Measurements from ENCODE around the gene WWTR1.

WWTR1 gene

DNA sequence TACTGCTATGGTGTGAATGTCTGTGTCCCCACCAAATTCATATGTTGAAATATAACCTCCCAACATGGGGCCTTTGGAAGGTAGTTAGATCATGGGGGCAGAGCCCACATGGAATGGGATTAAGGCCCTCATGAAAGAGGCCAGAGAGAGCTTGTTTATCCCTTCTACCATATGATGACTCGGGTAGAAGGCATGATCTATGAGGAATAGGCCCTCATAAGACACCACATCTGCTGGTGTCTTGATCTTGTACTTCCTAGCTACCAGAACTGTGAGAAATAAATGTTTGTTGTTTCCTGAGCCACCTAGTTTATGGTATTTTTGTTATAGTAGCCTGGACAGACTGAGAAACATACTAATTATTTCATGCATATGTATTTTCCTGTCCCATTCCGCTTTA lies 51.9 kb downstream of the WWTR1 start:
- Histone ChIP-seq H3K36me3 (ENCODE audit: insufficient read depth, low read length) (no peaks in the 10 kb centered on the region), H3K27me3 (ENCODE audit: insufficient read depth, low read length) (no peaks in the 10 kb centered on the region), H3F3A (ENCODE audit: insufficient read depth, low read length) (no peaks in the 10 kb centered on the region), H3K27ac (ENCODE audit: low read depth, low read length, poor library complexity, severe bottlenecking) (no peak overlapping the region), H2AFZ (ENCODE audit: low read length) (no peak overlapping the region), H3K4me3 (ENCODE audit: low read depth, low read length, poor library complexity, severe bottlenecking) (no peak overlapping the region), H3K9me3 (ENCODE audit: low read length) (no peaks in the 10 kb centered on the region), H3K9me2 (ENCODE audit: low read depth, low read length) (no peaks in the 10 kb centered on the region), H4K20me1 (ENCODE audit: insufficient read depth, low read length) (no peaks in the 10 kb centered on the region), H3K79me2 (ENCODE audit: insufficient read depth, low read length) (no peaks in the 10 kb centered on the region), H3K9ac (ENCODE audit: low read length) (no peak overlapping the region), H3K4me1 (ENCODE audit: insufficient read depth, low read length, severe bottlenecking) (no peaks in the 10 kb centered on the region), H3K4me2 (ENCODE audit: low read length) (no peak overlapping the region)
- no peak for TF ChIP-seq CTCF (IDR thresholded peaks at IDR 0.05; ENCODE audit: low read length)
- TF ChIP-seq EZH2 (IDR thresholded peaks at IDR 0.05; ENCODE audit: borderline replicate concordance, low read length) = no peak

GRCh38 chr3:149604125-149604875 lies 53.5 kb downstream of the WWTR1 start:
- H3K9ac ChIP-seq (ENCODE audit: low read length) = no peak overlapping the region
- no peaks in the 10 kb centered on the region for H3K4me1 ChIP-seq (ENCODE audit: insufficient read depth, low read length, severe bottlenecking)
- no peak overlapping the region for H2AFZ ChIP-seq (ENCODE audit: low read length)
- H4K20me1 ChIP-seq (ENCODE audit: insufficient read depth, low read length) = no peaks in the 10 kb centered on the region
- H3K4me3 ChIP-seq (ENCODE audit: low read depth, low read length, poor library complexity, severe bottlenecking) = no peak overlapping the region
- no peaks in the 10 kb centered on the region for H3K27me3 ChIP-seq (ENCODE audit: insufficient read depth, low read length)
- H3F3A ChIP-seq (ENCODE audit: insufficient read depth, low read length) = no peaks in the 10 kb centered on the region
- H3K27ac ChIP-seq (ENCODE audit: low read depth, low read length, poor library complexity, severe bottlenecking) = no peak overlapping the region
- no peaks in the 10 kb centered on the region for H3K9me3 ChIP-seq (ENCODE audit: low read length)
- TF ChIP-seq EZH2 (IDR thresholded peaks at IDR 0.05; ENCODE audit: borderline replicate concordance, low read length) = no peak
- no peak for TF ChIP-seq CTCF (IDR thresholded peaks at IDR 0.05; ENCODE audit: low read length)
- no peaks in the 10 kb centered on the region for H3K79me2 ChIP-seq (ENCODE audit: insufficient read depth, low read length)
- H3K9me2 ChIP-seq (ENCODE audit: low read depth, low read length) = no peaks in the 10 kb centered on the region
- no peaks in the 10 kb centered on the region for H3K36me3 ChIP-seq (ENCODE audit: insufficient read depth, low read length)
- no peak overlapping the region for H3K4me2 ChIP-seq (ENCODE audit: low read length)

- TF ChIP-seq EZH2 (IDR thresholded peaks at IDR 0.05; ENCODE audit: borderline replicate concordance, low read length) (no peak), CTCF (IDR thresholded peaks at IDR 0.05; ENCODE audit: low read length) (no peak)
- Histone ChIP-seq H4K20me1 (ENCODE audit: insufficient read depth, low read length) (no peaks in the 10 kb centered on the region), H3F3A (ENCODE audit: insufficient read depth, low read length) (no peaks in the 10 kb centered on the region), H3K27ac (ENCODE audit: low read depth, low read length, poor library complexity, severe bottlenecking) (no peak overlapping the region), H2AFZ (ENCODE audit: low read length) (no peak overlapping the region), H3K9ac (ENCODE audit: low read length) (no peak overlapping the region), H3K4me1 (ENCODE audit: insufficient read depth, low read length, severe bottlenecking) (no peaks in the 10 kb centered on the region), H3K79me2 (ENCODE audit: insufficient read depth, low read length) (no peaks in the 10 kb centered on the region), H3K9me3 (ENCODE audit: low read length) (no peaks in the 10 kb centered on the region), H3K36me3 (ENCODE audit: insufficient read depth, low read length) (no peaks in the 10 kb centered on the region), H3K27me3 (ENCODE audit: insufficient read depth, low read length) (no peaks in the 10 kb centered on the region), H3K9me2 (ENCODE audit: low read depth, low read length) (no peaks in the 10 kb centered on the region), H3K4me3 (ENCODE audit: low read depth, low read length, poor library complexity, severe bottlenecking) (no peak overlapping the region), H3K4me2 (ENCODE audit: low read length) (no peak overlapping the region)
Measured at GRCh38 chr3:149603126-149604074, 54.4 kb downstream of the WWTR1 start.

Measured in OCI-LY1 (cell line).